ENCODE measurements around the gene TMC1. TPM values are rescaled to one million over a fixed set of nuclear protein-coding genes. Genes with fewer than 3 reads are reported as not detected.

The TMC1 gene
- total and polyA plus RNA-seq, 2 of the 8 experiments (the other 6 are each of a cell fraction or from before 2014, with no cell fraction given) = 0.95 to 0.98 TPM

- Histone ChIP-seq H4K91ac (replicated peaks; ENCODE audit: insufficient read length, low read length) (no peak overlapping the region), H2AK5ac (ENCODE audit: low read depth, low read length) (no peak overlapping the region), H3K79me1 (ENCODE audit: low read depth, low read length) (no peaks in the 10 kb centered on the region), H2AFZ (ENCODE audit: low read length) (no peak overlapping the region), H3K27ac (ENCODE audit: low read depth, low read length) (no peak overlapping the region), H4K5ac (ENCODE audit: insufficient read length, low read depth, low read length) (no peak overlapping the region), H2BK12ac (ENCODE audit: low read depth, low read length) (no peak overlapping the region), H4K8ac (ENCODE audit: extremely low read depth, insufficient read depth, low read length) (no peak overlapping the region), H3K14ac (ENCODE audit: insufficient read length) (no peak overlapping the region), H3K23me2 (ENCODE audit: low read depth, low read length) (no peaks in the 10 kb centered on the region), H3K4me2 (ENCODE audit: insufficient read depth in 1 of 2, low read depth in 2 of 2, low read length in 2 of 2) (no peak overlapping the region), H3K4ac (replicated peaks; ENCODE audit: insufficient read length, low read depth, low read length) (no peak overlapping the region), H2BK15ac (ENCODE audit: low read length) (no peak overlapping the region), H3K9ac (replicated peaks in 1 of 4; ENCODE audit: extremely low read depth in 1 of 4, low read depth in 3 of 4, low read length in 3 of 4) (no peak overlapping the region), H3K27me3 (replicated peaks in 1 of 4; ENCODE audit: control insufficient read depth in 3 of 4, extremely low read depth in 1 of 4, insufficient read depth in 3 of 4, low read length in 3 of 4) (no peaks in the 10 kb centered on the region), H3K56ac (replicated peaks; ENCODE audit: insufficient read length, low read depth, low read length) (no peak overlapping the region), H3K18ac (ENCODE audit: extremely low read depth, low read length) (no peak overlapping the region), H3K4me1 (replicated peaks in 1 of 4; ENCODE audit: control insufficient read depth in 3 of 4, insufficient read depth in 4 of 4, low read length in 3 of 4) (0 out of 7 replicates have a peak, but pooled peaks cover 0 to 2% (median 0%) of the 10 kb centered on the region in 4 experiments), H2BK120ac (replicated peaks; ENCODE audit: low read depth, low read length) (no peak overlapping the region), H3K79me2 (ENCODE audit: control insufficient read depth in 1 of 2, insufficient read depth in 2 of 2, low read length in 2 of 2) (no peaks in the 10 kb centered on the region), H3K9me3 (ENCODE audit: insufficient read depth in 2 of 2, low read depth in 1 of 2, low read length in 1 of 2) (no peaks in the 10 kb centered on the region), H2BK5ac (ENCODE audit: low read depth, low read length) (no peak overlapping the region), H3K23ac (ENCODE audit: insufficient read length) (no peak overlapping the region), H3K4me3 (ENCODE audit: extremely low read depth in 1 of 4, insufficient read depth in 2 of 4, low read depth in 3 of 4, low read length in 4 of 4) (no peak overlapping the region), H2BK20ac (ENCODE audit: low read length) (no peak overlapping the region), H4K20me1 (replicated peaks in 1 of 2; ENCODE audit: control insufficient read depth in 1 of 2, insufficient read depth in 2 of 2, low read length in 2 of 2) (no peaks in the 10 kb centered on the region), H3K36me3 (ENCODE audit: control insufficient read depth in 2 of 4, insufficient read depth in 4 of 4, low read length in 3 of 4) (no peaks in the 10 kb centered on the region)
- CTCF ChIA-PET (ENCODE audit: partially characterized antibody) = no interaction called here
- POLR2A ChIA-PET (ENCODE audit: partially characterized antibody) = no interaction called here
- TF ChIP-seq EP300 (IDR thresholded peaks at IDR 0.05; ENCODE audit: borderline replicate concordance in 1 of 2, low read depth in 2 of 2, low read length in 2 of 2) (no peak), RFX5 (IDR thresholded peaks at IDR 0.05; ENCODE audit: borderline replicate concordance, low read depth, low read length) (no peak), EGR1 (IDR thresholded peaks at IDR 0.05; ENCODE audit: borderline replicate concordance, low read depth, low read length) (no peak), HDAC6 (IDR thresholded peaks at IDR 0.05; ENCODE audit: low read depth, low read length) (no peak), EZH2 (IDR thresholded peaks at IDR 0.05; ENCODE audit: low read depth, low read length, severe bottlenecking) (no peak), POLR2A (IDR thresholded peaks at IDR 0.05; ENCODE audit: control extremely low read depth in 1 of 2, low read depth in 2 of 2, low read length in 2 of 2) (no peak), CHD2 (IDR thresholded peaks at IDR 0.05; ENCODE audit: low read length) (no peak), BCL11A (IDR thresholded peaks at IDR 0.05; ENCODE audit: low read depth in 2 of 2, low read length in 2 of 2) (no peak)
- WGBS, 2 experiments (ENCODE audit: extremely low coverage in 1 of 2, insufficient coverage in 1 of 2, insufficient read length in 1 of 2, insufficient replicate concordance in 2 of 2, low coverage in 1 of 2, low lambda C conversion rate in 2 of 2, missing lambda C conversion rate in 1 of 2) = 69% methylated on average over 1 of the region's 1 CpG; no CpG with 5 or more reads in 1 of the 2 experiments
- FAIRE-seq (no peak), DNase-seq (ENCODE audit: low read depth in 1 of 2, low spot score in 2 of 2) (no peak)
These were observed 30.9 kb downstream of the TMC1 start for GRCh38 chr9:72552356-72552755.

Data from H1 (cell line).